GM21786 (cell line): ENCODE results near the gene AP4M1.

ENCODE experiments used
- ATAC-seq: cut with Tn5 transposase; IDR thresholded peaks from one replicate; pipeline ENCODE4 v1.9.1; 2021; ENCODE audit not compliant: unreplicated experiment

AP4M1 gene

GRCh38 chr7:100157334-100158228 lies 56.1 kb downstream of the AP4M1 start:
- no peak for ATAC-seq
